ENCODE measurements around the gene OSMR.

DNA sequence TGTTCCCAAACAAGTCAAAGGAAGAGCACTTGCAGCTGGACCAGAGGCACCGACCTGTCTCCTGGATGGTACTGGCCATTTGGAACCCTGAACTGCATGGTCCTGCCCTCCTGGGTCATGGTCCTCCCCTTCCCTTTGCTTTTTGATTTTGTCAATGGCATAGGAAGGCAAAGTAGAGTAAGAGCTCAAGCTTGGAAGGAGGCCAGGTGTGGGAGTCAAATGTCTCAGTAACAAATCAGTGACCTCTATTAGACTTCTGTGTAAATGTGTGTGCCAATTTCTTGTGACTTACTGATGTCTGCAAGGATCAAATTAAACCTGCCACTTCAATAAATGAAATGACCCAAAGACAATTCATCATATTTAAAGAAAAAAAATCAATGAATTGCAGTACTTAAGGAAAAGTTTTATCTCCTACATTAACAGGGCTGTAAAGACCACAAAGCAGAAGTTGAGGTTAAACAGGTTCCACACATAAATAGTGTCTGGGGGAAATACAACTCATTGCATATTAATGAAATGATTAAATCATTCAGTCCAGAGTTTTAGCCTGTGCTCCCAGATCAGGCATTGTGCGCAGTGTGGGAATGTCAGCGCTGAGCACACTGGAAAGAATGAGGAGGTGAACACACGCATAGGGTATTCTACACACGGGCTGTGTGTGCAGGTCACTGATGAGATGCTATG lies 32.7 kb downstream of the OSMR start:
- TF ChIP-seq POLR2A (IDR thresholded peaks at IDR 0.05) (no peak), EP300 (IDR thresholded peaks at IDR 0.05) (no peak)
- TF ChIP-seq, protein P1, sequence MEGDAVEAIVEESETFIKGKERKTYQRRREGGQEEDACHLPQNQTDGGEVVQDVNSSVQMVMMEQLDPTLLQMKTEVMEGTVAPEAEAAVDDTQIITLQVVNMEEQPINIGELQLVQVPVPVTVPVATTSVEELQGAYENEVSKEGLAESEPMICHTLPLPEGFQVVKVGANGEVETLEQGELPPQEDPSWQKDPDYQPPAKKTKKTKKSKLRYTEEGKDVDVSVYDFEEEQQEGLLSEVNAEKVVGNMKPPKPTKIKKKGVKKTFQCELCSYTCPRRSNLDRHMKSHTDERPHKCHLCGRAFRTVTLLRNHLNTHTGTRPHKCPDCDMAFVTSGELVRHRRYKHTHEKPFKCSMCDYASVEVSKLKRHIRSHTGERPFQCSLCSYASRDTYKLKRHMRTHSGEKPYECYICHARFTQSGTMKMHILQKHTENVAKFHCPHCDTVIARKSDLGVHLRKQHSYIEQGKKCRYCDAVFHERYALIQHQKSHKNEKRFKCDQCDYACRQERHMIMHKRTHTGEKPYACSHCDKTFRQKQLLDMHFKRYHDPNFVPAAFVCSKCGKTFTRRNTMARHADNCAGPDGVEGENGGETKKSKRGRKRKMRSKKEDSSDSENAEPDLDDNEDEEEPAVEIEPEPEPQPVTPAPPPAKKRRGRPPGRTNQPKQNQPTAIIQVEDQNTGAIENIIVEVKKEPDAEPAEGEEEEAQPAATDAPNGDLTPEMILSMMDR (IDR thresholded peaks at IDR 0.05) = no peak

Data from gastroesophageal sphincter (tissue), 3 donors.